Erythroblast (primary cell): Measurements from ENCODE around the gene PCDHB10.
"Not testable (repeated sequence)": the region's sequence is repeated elsewhere in the genome, so short reads cannot be mapped to it uniquely, and the experiment has no call there.

ENCODE experiments used
- GATA1 ChIP-seq: IDR thresholded peaks from 2 replicates; pipeline ENCODE4 v1.6.1; 2011; ENCODE audit warnings: low read depth, mild to moderate bottlenecking, control low read depth, low read length, moderate library complexity
- POLR2A ChIP-seq: IDR thresholded peaks from 2 replicates; pipeline ENCODE4 v1.6.1; 2011; ENCODE audit warnings: mild to moderate bottlenecking, low read length

GRCh38 chr5:141179876-141180275, 12.3 kb upstream of the PCDHB10 start:
- not testable (repeated sequence) for TF ChIP-seq POLR2A, GATA1
